Measurements from ENCODE around the gene FERMT1. TPM values are rescaled to one million over a fixed set of nuclear protein-coding genes. Genes with fewer than 3 reads are reported as not detected.

FERMT1 gene
- total and polyA plus RNA-seq, 2 of the 4 experiments (the other 2 are of a cell fraction), result 1.8 to 2.3 TPM

GRCh38 chr20:6160736-6161135 lies 37.9 kb upstream of the FERMT1 start:
- dilution Hi-C loops (cut with HindIII; ENCODE audit: low sequenced_read_pairs, unreplicated experiment), result no loop called here

More at GRCh38 chr20:6160736-6161135, 37.9 kb upstream of the FERMT1 start:
- Histone ChIP-seq H2BK20ac (ENCODE audit: low read depth, low read length) (no peak overlapping the region), H3K4me3 (ENCODE audit: insufficient read depth, low read depth, low read length) (no peak overlapping the region), H2AFZ (replicated peaks; ENCODE audit: low read length, poor library complexity) (no peak overlapping the region), H2AK9ac (replicated peaks; ENCODE audit: low read depth, low read length, poor library complexity) (no peak overlapping the region), H3K27ac (ENCODE audit: insufficient read depth, low read length) (no peak overlapping the region), H3K4me1 (ENCODE audit: control insufficient read depth, insufficient read depth, low read length) (no peaks in the 10 kb centered on the region), H3K9me1 (ENCODE audit: insufficient read depth, low read length) (no peaks in the 10 kb centered on the region), H3K4me2 (ENCODE audit: low read depth, low read length) (no peak overlapping the region), H3K9me3 (ENCODE audit: control insufficient read depth, insufficient read depth, low read length) (no peaks in the 10 kb centered on the region), H4K8ac (ENCODE audit: low read depth in 2 of 2, low read length in 2 of 2) (no peak overlapping the region), H3K36me3 (ENCODE audit: control insufficient read depth, insufficient read depth, low read length) (no peaks in the 10 kb centered on the region), H2BK120ac (ENCODE audit: low read depth, low read length) (no peak overlapping the region), H3K56ac (ENCODE audit: extremely low read depth, insufficient read depth, low read length) (no peak overlapping the region), H4K5ac (ENCODE audit: low read depth, low read length) (no peak overlapping the region), H4K91ac (ENCODE audit: insufficient read depth, low read depth, low read length) (no peak overlapping the region), H2AK5ac (ENCODE audit: low read depth, low read length) (no peak overlapping the region), H3K27me3 (ENCODE audit: control insufficient read depth, insufficient read depth, low read length) (no peaks in the 10 kb centered on the region), H4K20me1 (ENCODE audit: insufficient read depth, low read length) (no peaks in the 10 kb centered on the region), H2BK5ac (ENCODE audit: low read depth, low read length, poor library complexity, severe bottlenecking) (no peak overlapping the region), H3K4ac (ENCODE audit: low read depth, low read length) (no peak overlapping the region), H3K23ac (ENCODE audit: low read depth, low read length) (no peak overlapping the region), H3K9ac (ENCODE audit: low read depth, low read length) (no peak overlapping the region), H3K18ac (ENCODE audit: low read depth, low read length) (no peak overlapping the region), H2BK15ac (ENCODE audit: low read depth, low read length) (no peak overlapping the region), H3K79me1 (ENCODE audit: low read depth in 1 of 2, low read length in 2 of 2) (no peaks in the 10 kb centered on the region), H3K14ac (replicated peaks; ENCODE audit: low read depth, low read length) (no peak overlapping the region)
- CTCF ChIA-PET, result interaction anchor here (0.6 kb wide), 1 partner anchor 17 kb away, joined by 4 read pairs; no protein-coding TSS in a partner anchor
- TF ChIP-seq RCOR1 (IDR thresholded peaks at IDR 0.05; ENCODE audit: insufficient replicate concordance, low read length), result no peak
- TF ChIP-seq FOS (IDR thresholded peaks at IDR 0.05; ENCODE audit: low read depth, low read length), result no peak
- no peak for TF ChIP-seq SMC3 (IDR thresholded peaks at IDR 0.05; ENCODE audit: low read depth, low read length)
- TF ChIP-seq BHLHE40 (IDR thresholded peaks at IDR 0.05; ENCODE audit: low read depth, low read length), result no peak
- TF ChIP-seq ELK1 (IDR thresholded peaks at IDR 0.05; ENCODE audit: borderline replicate concordance, low read depth, low read length), result no peak
- no peak for TF ChIP-seq CHD1 (IDR thresholded peaks at IDR 0.05; ENCODE audit: low read depth, low read length)
- BruUV-seq (replicated peaks), result no TSS peak
- no peak for ATAC-seq (ENCODE audit: low read depth)
- no peak for DNase-seq
- WGBS, 2 experiments (ENCODE audit: extremely low coverage in 2 of 2, insufficient read length in 1 of 2), result 40% methylated on average over 1 of the region's 3 CpGs; no CpG with 5 or more reads in 1 of the 2 experiments
- POLR2A ChIA-PET (ENCODE audit: unreplicated experiment), result no interaction called here
- intact Hi-C loops (cut with micrococcal nuclease), result no loop called here
- in situ Hi-C loops (cut with MboI; ENCODE audit: low sequenced_read_pairs), result no loop called here
